H9 (cell line): ENCODE measurements around the gene TPD52L1. TPM values are rescaled to one million over a fixed set of nuclear protein-coding genes. Genes with fewer than 3 reads are reported as not detected.

Source experiments
- DNase-seq: peaks from one replicate; pipeline ENCODE4 v3.0.0-alpha.2; 2017
- H2AFZ ChIP-seq: one replicate; pipeline ENCODE4 v1.6.1; 2013; ENCODE audit warnings: mild to moderate bottlenecking, low read length, control low read depth, moderate library complexity
- H2AK5ac ChIP-seq: 2 replicates; pipeline ENCODE4 v1.6.1; 2013; ENCODE audit warnings: low read length, control low read depth, mixed read lengths; ENCODE audit not compliant: insufficient read length
- H2BK120ac ChIP-seq: one replicate; pipeline ENCODE4 v1.6.1; 2013; ENCODE audit warnings: low read depth, mild to moderate bottlenecking, low read length, control low read depth, inconsistent platforms; ENCODE audit not compliant: poor library complexity, severe bottlenecking
- H2BK12ac ChIP-seq: 2 replicates; pipeline ENCODE4 v1.6.1; 2013; ENCODE audit warnings: low read length, control low read depth, mixed read lengths, low read depth; ENCODE audit not compliant: insufficient read length
- H2BK15ac ChIP-seq: 2 replicates; pipeline ENCODE4 v1.6.1; 2013; ENCODE audit warnings: low read depth, low read length, control low read depth
- H2BK20ac ChIP-seq: one replicate; pipeline ENCODE4 v1.6.1; 2013; ENCODE audit warnings: low read depth, mild to moderate bottlenecking, low read length, control low read depth, inconsistent platforms; ENCODE audit not compliant: poor library complexity, severe bottlenecking
- H2BK5ac ChIP-seq: 2 replicates; pipeline ENCODE4 v1.6.1; 2013; ENCODE audit warnings: low read length, control low read depth, mixed read lengths; ENCODE audit not compliant: insufficient read length
- H3K14ac ChIP-seq: 2 replicates; pipeline ENCODE4 v1.6.1; 2013; ENCODE audit warnings: low read length, control low read depth; ENCODE audit not compliant: insufficient read depth
- H3K18ac ChIP-seq: 2 replicates; pipeline ENCODE4 v1.6.1; 2013; ENCODE audit warnings: low read depth, mild to moderate bottlenecking, mixed read lengths, low read length, control low read depth; ENCODE audit not compliant: insufficient read length
- H3K23ac ChIP-seq: 2 replicates; pipeline ENCODE4 v1.6.1; 2013; ENCODE audit warnings: low read length, control low read depth, mixed read lengths, low read depth; ENCODE audit not compliant: insufficient read length
- H3K23me2 ChIP-seq: 2 replicates; pipeline ENCODE4 v1.6.1; 2013; ENCODE audit warnings: low read depth, mild to moderate bottlenecking, mixed read lengths, low read length, control low read depth; ENCODE audit not compliant: insufficient read length, poor library complexity, severe bottlenecking
- H3K27ac ChIP-seq: 2 replicates; pipeline ENCODE4 v1.5.1; 2013; ENCODE audit warnings: low read length, control low read depth, mixed read lengths, low read depth; ENCODE audit not compliant: insufficient read length
- H3K27me3 ChIP-seq: 2 replicates; pipeline ENCODE4 v1.6.1; 2013; ENCODE audit warnings: low read length, control low read depth, inconsistent platforms; ENCODE audit not compliant: insufficient read depth
- H3K4ac ChIP-seq: 2 replicates; pipeline ENCODE4 v1.6.1; 2013; ENCODE audit warnings: low read depth, mild to moderate bottlenecking, control low read depth, inconsistent platforms, low read length, moderate library complexity
- H3K4me1 ChIP-seq: 2 replicates; pipeline ENCODE4 v1.6.1; 2013; ENCODE audit warnings: low read length, control low read depth, inconsistent platforms; ENCODE audit not compliant: insufficient read depth
- H3K4me2 ChIP-seq: 2 replicates; pipeline ENCODE4 v1.6.1; 2013; ENCODE audit warnings: low read length, control low read depth, mixed read lengths; ENCODE audit not compliant: insufficient read length, insufficient read depth
- H3K56ac ChIP-seq: 2 replicates; pipeline ENCODE4 v1.6.1; 2013; ENCODE audit warnings: low read depth, mild to moderate bottlenecking, mixed read lengths, low read length, control low read depth; ENCODE audit not compliant: insufficient read length
- H3K79me1 ChIP-seq: 2 replicates; pipeline ENCODE4 v1.6.1; 2013; ENCODE audit warnings: low read depth, mild to moderate bottlenecking, moderate library complexity, low read length, control low read depth, inconsistent platforms; ENCODE audit not compliant: insufficient read depth, poor library complexity, severe bottlenecking
- H3K79me2 ChIP-seq: 2 replicates; pipeline ENCODE4 v1.6.1; 2013; ENCODE audit warnings: low read length, control low read depth, inconsistent platforms; ENCODE audit not compliant: insufficient read depth
- H3K9ac ChIP-seq: 2 replicates; pipeline ENCODE4 v1.6.1; 2013; ENCODE audit warnings: low read length, control low read depth, mixed read lengths; ENCODE audit not compliant: insufficient read length; ENCODE audit errors: extremely low read depth
- H3K9me3 ChIP-seq: one replicate; pipeline ENCODE4 v1.6.1; 2013; ENCODE audit warnings: low read depth, low read length, inconsistent platforms; ENCODE audit not compliant: control insufficient read depth
- H3T11ph ChIP-seq: one replicate; pipeline ENCODE4 v1.6.1; 2013; ENCODE audit warnings: mild to moderate bottlenecking, low read length, control low read depth, inconsistent platforms
- H4K20me1 ChIP-seq: one replicate; pipeline ENCODE4 v1.6.1; 2013; ENCODE audit not compliant: control insufficient read depth, insufficient read length, insufficient read depth
- H4K5ac ChIP-seq: 2 replicates; pipeline ENCODE4 v1.6.1; 2013; ENCODE audit warnings: low read depth, mild to moderate bottlenecking, mixed read lengths, low read length, control low read depth; ENCODE audit not compliant: insufficient read length
- H4K8ac ChIP-seq: replicated peaks from 2 replicates; pipeline ENCODE4 v1.6.1; 2013; ENCODE audit warnings: low read length, control low read depth, mixed read lengths, low read depth; ENCODE audit not compliant: insufficient read length
- H4K91ac ChIP-seq: 2 replicates; pipeline ENCODE4 v1.6.1; 2013; ENCODE audit warnings: low read depth, mild to moderate bottlenecking, moderate library complexity, mixed read lengths, low read length, control low read depth; ENCODE audit not compliant: insufficient read length
- H3K27ac Mint-ChIP-seq, 3 experiments: 2 replicates in 2 of 3; 3 replicates in 1 of 3; pipeline ENCODE4 v1.8.0; 2020 to 2021; ENCODE audit warnings: mixed read lengths in 3 of 3, mild to moderate bottlenecking in 1 of 3, moderate library complexity in 1 of 3
- H3K27me3 Mint-ChIP-seq: 2 replicates; pipeline ENCODE4 v1.8.0; 2021; ENCODE audit warnings: low read depth, mild to moderate bottlenecking, moderate library complexity, mixed read lengths
- H3K36me3 Mint-ChIP-seq, 3 experiments: 2 replicates in 2 of 3; 3 replicates in 1 of 3; pipeline ENCODE4 v1.8.0; 2020 to 2021; ENCODE audit warnings: low read depth in 3 of 3, mixed read lengths in 3 of 3; ENCODE audit not compliant: insufficient read depth in 1 of 3
- H3K4me1 Mint-ChIP-seq, 2 experiments: 2 replicates each; pipeline ENCODE4 v1.8.0; 2020; ENCODE audit warnings: mixed read lengths in 2 of 2
- H3K4me3 Mint-ChIP-seq, 2 experiments: 2 replicates in 1 of 2; 3 replicates in 1 of 2; pipeline ENCODE4 v1.8.0; 2020 to 2021; ENCODE audit warnings: mild to moderate bottlenecking in 2 of 2, mixed read lengths in 2 of 2, moderate library complexity in 1 of 2
- H3K9me3 Mint-ChIP-seq, 2 experiments: 2 replicates in 1 of 2; 3 replicates in 1 of 2; pipeline ENCODE4 v1.8.0; 2020; ENCODE audit warnings: mild to moderate bottlenecking in 2 of 2, mixed read lengths in 2 of 2, moderate library complexity in 1 of 2
- CTCF ChIP-seq: fragments of 200-600 bp; sonication (generic); conservative IDR thresholded peaks from 3 replicates; pipeline ENCODE4 v1.8.0; 2021; ENCODE audit warnings: antibody characterized with exemption, mild to moderate bottlenecking
- WGBS: extraction: QIAGEN DNeasy Blood & Tissue Kit; methylation state at CpG from one replicate; pipeline ENCODE4 v1.1.7; 2013; ENCODE audit warnings: missing lambda C conversion rate, low lambda C conversion rate, mixed read lengths; ENCODE audit not compliant: insufficient read length; ENCODE audit errors: extremely low coverage; 5-methylcytosine and 5-hydroxymethylcytosine counted together
- total RNA-seq: library from RNA; stranded (reverse); gene quantifications from 2 replicates; pipeline ENCODE4 v1.2.1, GENCODE V29; 2021

TPD52L1 gene
- total RNA-seq, 1 experiment from 2014 or later, result 6.6 TPM

GRCh38 chr6:125151700-125152099 is 1.9 kb upstream of the TPD52L1 start:
- DNase-seq, result no peak
- H3K79me1 ChIP-seq, result no peaks in the 10 kb centered on the region
- H3K4ac ChIP-seq, result no peak overlapping the region
- H4K20me1 ChIP-seq, result no peaks in the 10 kb centered on the region
- no peak overlapping the region for H2BK20ac ChIP-seq
- Mint-ChIP-seq H3K4me1 (peaks cover 9 to 14% of the 10 kb centered on the region in 2 experiments; a peak in 3 of 4 replicates), H3K27me3 (peaks cover 56% of the 10 kb centered on the region), H3K27ac (no peak overlapping the region), H3K9me3 (no peaks in the 10 kb centered on the region), H3K36me3 (no peaks in the 10 kb centered on the region), H3K4me3 (no peak overlapping the region)
- H3K27ac ChIP-seq, result no peak overlapping the region
- no CpG with 5 or more reads among the region's 4 CpGs for WGBS
- no peak overlapping the region for H4K91ac ChIP-seq
- H3K18ac ChIP-seq, result no peak overlapping the region
- no peaks in the 10 kb centered on the region for H3K9me3 ChIP-seq
- no peak overlapping the region for H2BK15ac ChIP-seq
- no peak overlapping the region for H4K5ac ChIP-seq
- H2AFZ ChIP-seq, result no peak overlapping the region
- H3K4me1 ChIP-seq, result no peaks in the 10 kb centered on the region
- H3K79me2 ChIP-seq, result no peaks in the 10 kb centered on the region
- no peak overlapping the region for H2AK5ac ChIP-seq
- no peak overlapping the region for H3K56ac ChIP-seq
- no peak overlapping the region for H3K9ac ChIP-seq
- no peak for TF ChIP-seq CTCF
- no peak overlapping the region for H3K4me2 ChIP-seq
- H2BK120ac ChIP-seq, result no peak overlapping the region
- no peaks in the 10 kb centered on the region; the same call in 1 of the 2 replicates for H3K27me3 ChIP-seq
- no peak overlapping the region for H3K14ac ChIP-seq
- H4K8ac ChIP-seq, result no peak overlapping the region
- H2BK5ac ChIP-seq, result no peak overlapping the region
- peaks cover 7% of the 10 kb centered on the region for H3K23me2 ChIP-seq
- H3T11ph ChIP-seq, result no peak overlapping the region
- H2BK12ac ChIP-seq, result no peak overlapping the region
- H3K23ac ChIP-seq, result no peak overlapping the region
